Activated CD8-positive, alpha-beta memory T cell treated with anti-CD3 and anti-CD28 coated beads for 1 hour (primary cell): ENCODE data around the gene ADAMTS16.

Experiments used
- DNase-seq, 2 donors: peaks; one replicate each; pipeline ENCODE4 v3.0.0-alpha.2; 2020; ENCODE audit warnings: low read depth in 1 of 2; ENCODE audit errors: extremely low read depth in 1 of 2

Gene ADAMTS16

GRCh38 chr5:5364932-5365331 lies 224.8 kb downstream of the ADAMTS16 start:
- no peak for DNase-seq

DNA sequence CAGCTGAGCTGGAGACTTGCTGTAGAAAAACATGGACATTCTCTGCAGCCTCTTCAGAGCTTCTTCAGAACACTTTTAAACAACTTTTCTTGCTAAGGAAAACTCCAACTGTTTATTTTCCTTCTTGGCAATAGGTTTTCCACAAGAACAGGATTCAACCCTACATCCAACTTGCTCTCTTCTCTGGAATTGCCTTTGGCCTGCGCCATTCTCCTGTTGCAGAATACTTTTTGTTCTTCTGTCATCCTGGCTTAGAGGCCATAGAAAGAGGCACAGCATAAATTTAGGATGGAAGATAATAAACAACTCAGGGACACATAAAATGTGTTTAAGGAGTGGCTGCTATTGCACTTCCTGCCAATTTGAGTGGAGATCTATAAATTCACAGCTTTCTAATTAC lies 227.6 kb downstream of the ADAMTS16 start:
- DNase-seq = no peak

DNA sequence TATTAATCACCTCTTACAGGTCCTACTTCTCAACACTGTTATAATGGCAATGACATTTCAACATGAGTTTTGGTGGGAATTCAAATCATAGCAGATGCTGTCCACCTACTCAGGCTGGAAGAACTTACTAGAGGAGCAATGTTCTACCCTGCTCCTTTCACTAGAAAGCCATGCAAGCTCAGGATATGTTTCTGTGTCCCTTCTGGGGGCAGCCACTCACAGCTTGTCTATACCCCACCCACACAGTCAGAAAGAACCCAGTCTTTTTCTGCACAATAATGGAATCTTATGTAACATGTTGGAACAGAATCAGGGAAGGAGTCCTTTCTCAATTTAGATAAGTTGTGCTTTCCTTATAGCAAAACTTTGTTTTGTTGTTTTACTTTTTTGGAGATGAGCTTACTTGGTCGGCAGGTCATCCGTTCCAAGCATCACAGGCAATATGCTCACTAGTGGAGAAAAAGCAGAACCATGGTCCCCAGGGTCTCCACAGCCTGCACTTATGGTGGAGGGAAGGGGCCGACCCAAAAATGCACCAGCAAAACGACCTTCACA lies 229.0 kb downstream of the ADAMTS16 start:
- DNase-seq = no peak
